HepG2 (cell line): ENCODE measurements around the gene CFAP100. TPM values are rescaled to one million over a fixed set of nuclear protein-coding genes. Genes with fewer than 3 reads are reported as not detected.

Source experiments
- BRCA1 ChIP-seq: sonication (generic); formaldehyde crosslinking; IDR thresholded peaks from 2 replicates; pipeline ENCODE4 v1.4.0; 2020; ENCODE audit warnings: missing genetic modification reagents
- CENPT ChIP-seq: sonication (generic); formaldehyde crosslinking; IDR thresholded peaks from 2 replicates; pipeline ENCODE4 v1.8.0; 2022; ENCODE audit warnings: low read depth, mild to moderate bottlenecking, moderate library complexity, missing genetic modification reagents
- DMAP1 ChIP-seq: IDR thresholded peaks from 2 replicates; pipeline ENCODE4 v1.6.1; 2016
- HIVEP1 ChIP-seq: sonication (generic); formaldehyde crosslinking; IDR thresholded peaks from 2 replicates; pipeline ENCODE4 v1.4.0; 2020; ENCODE audit warnings: mild to moderate bottlenecking, missing genetic modification reagents
- KAT7 ChIP-seq: IDR thresholded peaks from 2 replicates; pipeline ENCODE4 v1.6.1; 2018; ENCODE audit warnings: borderline replicate concordance, missing compliant biosample characterization
- KDM2A ChIP-seq: sonication (generic); formaldehyde crosslinking; IDR thresholded peaks from 2 replicates; pipeline ENCODE4 v1.4.0; 2020; ENCODE audit warnings: low read depth, missing genetic modification reagents, borderline replicate concordance
- KLF12 ChIP-seq: sonication (generic); formaldehyde crosslinking; IDR thresholded peaks from 2 replicates; pipeline ENCODE4 v1.4.0; 2020; ENCODE audit warnings: missing genetic modification reagents, borderline replicate concordance
- MLLT10 ChIP-seq: sonication (generic); formaldehyde crosslinking; IDR thresholded peaks from 2 replicates; pipeline ENCODE4 v1.4.0; 2020; ENCODE audit warnings: missing genetic modification reagents
- MYC ChIP-seq: sonication (generic); formaldehyde crosslinking; IDR thresholded peaks from 2 replicates; pipeline ENCODE4 v1.9.0; 2021; ENCODE audit warnings: missing genetic modification reagents, borderline replicate concordance
- PHF8 ChIP-seq: sonication (generic); formaldehyde crosslinking; IDR thresholded peaks from 2 replicates; pipeline ENCODE4 v1.5.0; 2020; ENCODE audit warnings: missing genetic modification reagents
- PRMT3 ChIP-seq: sonication (generic); formaldehyde crosslinking; IDR thresholded peaks from 2 replicates; pipeline ENCODE4 v1.8.1; 2022; ENCODE audit warnings: low read depth, mild to moderate bottlenecking, moderate library complexity, missing genetic modification reagents, borderline replicate concordance
- RBM39 ChIP-seq: fragments of 200-400 bp; formaldehyde crosslinking; IDR thresholded peaks from one replicate; pipeline ENCODE4 v1.6.1; 2018; ENCODE audit warnings: antibody characterized with exemption, mild to moderate bottlenecking, low read depth, low read length; ENCODE audit not compliant: poor library complexity, severe bottlenecking
- SAP130 ChIP-seq: IDR thresholded peaks from 2 replicates; pipeline ENCODE4 v1.6.1; 2016; ENCODE audit warnings: low read depth
- SIX1 ChIP-seq: sonication (generic); formaldehyde crosslinking; IDR thresholded peaks from 2 replicates; pipeline ENCODE4 v1.4.0; 2020; ENCODE audit warnings: missing genetic modification reagents, borderline replicate concordance
- WIZ ChIP-seq: sonication (generic); formaldehyde crosslinking; IDR thresholded peaks from 2 replicates; pipeline ENCODE4 v1.5.1; 2020; ENCODE audit warnings: mild to moderate bottlenecking, missing genetic modification reagents
- ZNF496 ChIP-seq: sonication (generic); formaldehyde crosslinking; IDR thresholded peaks from 2 replicates; pipeline ENCODE4 v1.8.1; 2023; ENCODE audit warnings: mild to moderate bottlenecking, moderate library complexity, missing genetic modification reagents; ENCODE audit not compliant: insufficient replicate concordance
- ZNF546 ChIP-seq: sonication (generic); formaldehyde crosslinking; conservative IDR thresholded peaks from 2 replicates; pipeline ENCODE4 v1.8.1; 2023; ENCODE audit warnings: mild to moderate bottlenecking, missing genetic modification reagents
- polyA plus RNA-seq, 8 experiments: library from polyadenylated mRNA; depleted of rRNA in 3 of 8; stranded (reverse) in 7 of 8; unstranded in 1 of 8; fragments of >200 nt; fragmentation: Illumina TruSeq in 4 of 8; extraction: Trizol in 4 of 8; gene quantifications; 2 replicates each; pipeline versions ENCODE4 v1.2.1 to v1.2.3, GENCODE V29; 2011 to 2016; ENCODE audit warnings: low read depth in 4 of 8, missing spikeins in 1 of 8, mixed read lengths in 1 of 8; ENCODE audit not compliant: insufficient read depth in 1 of 8
- total RNA-seq, 5 experiments: library from RNA; depleted of rRNA; stranded (reverse); fragments of >200 nt; fragmentation: Illumina TruSeq; extraction: Trizol; gene quantifications; 2 replicates each; pipeline ENCODE4 v1.2.3, GENCODE V29; 2016; ENCODE audit warnings: low read depth in 1 of 5
- TF ChIP-seq, protein P1 (sequence below): sonication (generic); formaldehyde crosslinking; IDR thresholded peaks from 2 replicates; pipeline ENCODE4 v1.8.0; 2022; ENCODE audit warnings: missing genetic modification reagents, mild to moderate bottlenecking, borderline replicate concordance
- TF ChIP-seq, protein P2 (sequence below): sonication (generic); formaldehyde crosslinking; IDR thresholded peaks from 2 replicates; pipeline ENCODE4 v1.5.0; 2020; ENCODE audit warnings: missing genetic modification reagents
- TF ChIP-seq, protein P3 (sequence below): sonication (generic); formaldehyde crosslinking; IDR thresholded peaks from 2 replicates; pipeline ENCODE4 v1.5.0; 2020; ENCODE audit warnings: mild to moderate bottlenecking, missing genetic modification reagents, borderline replicate concordance
- TF ChIP-seq, protein P4 (sequence below): IDR thresholded peaks from 2 replicates; pipeline ENCODE4 v1.6.1; 2016; ENCODE audit warnings: mild to moderate bottlenecking

CFAP100 gene
- total and polyA plus RNA-seq, 2 of the 13 experiments (the other 11 are each of a cell fraction or from before 2014, with no cell fraction given) = 0.32 TPM; not detected in 1

DNA sequence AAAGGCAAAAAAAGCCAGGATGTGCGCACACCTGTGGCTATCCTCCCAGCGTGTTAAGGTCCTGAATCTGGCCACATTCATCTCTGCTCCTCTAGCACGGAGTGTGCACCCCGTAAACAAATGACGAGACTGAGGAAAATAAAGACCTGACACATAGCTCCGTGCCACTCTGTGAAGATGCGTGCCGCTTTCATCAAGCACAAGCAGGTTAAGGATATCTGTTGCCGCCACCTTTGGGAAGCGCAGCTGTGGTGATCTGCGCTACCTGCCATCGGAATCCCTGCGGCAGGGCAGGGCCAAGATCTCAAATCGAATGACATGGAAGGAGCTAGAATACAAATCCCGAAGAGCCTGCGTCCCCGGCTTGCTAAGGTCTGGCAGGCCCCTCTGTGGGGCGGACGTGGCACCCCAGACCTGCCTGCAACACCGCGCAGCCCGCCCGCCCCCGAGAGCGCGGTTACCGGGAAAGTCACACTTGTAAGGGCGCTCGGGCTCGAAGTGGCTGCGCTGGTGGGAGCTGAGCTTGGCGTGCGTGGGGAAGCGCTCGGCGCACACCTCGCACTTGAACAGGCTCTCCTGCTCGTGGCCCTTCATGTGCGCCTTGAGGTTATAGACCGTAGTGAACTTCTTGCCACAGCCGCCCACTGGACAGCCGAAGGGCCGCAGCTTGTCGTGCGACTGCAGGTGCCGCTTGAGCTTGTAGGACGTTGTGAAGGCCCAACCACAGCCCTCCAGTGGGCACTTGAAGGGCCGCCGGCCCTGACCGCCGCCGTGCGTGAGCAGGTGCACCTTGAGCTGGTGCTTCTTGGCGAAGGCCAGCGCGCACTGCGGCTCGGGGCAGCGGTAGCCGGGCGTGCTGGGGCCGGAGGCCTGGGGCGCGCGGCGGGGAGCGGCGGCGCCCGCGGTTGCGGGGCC lies 80.0 kb downstream of the CFAP100 start (continued):
- peak; percentile 13; the same call in 1 of the 2 replicates for TF ChIP-seq DMAP1 (CRISPR knock-in tag)
- TF ChIP-seq, protein P1, sequence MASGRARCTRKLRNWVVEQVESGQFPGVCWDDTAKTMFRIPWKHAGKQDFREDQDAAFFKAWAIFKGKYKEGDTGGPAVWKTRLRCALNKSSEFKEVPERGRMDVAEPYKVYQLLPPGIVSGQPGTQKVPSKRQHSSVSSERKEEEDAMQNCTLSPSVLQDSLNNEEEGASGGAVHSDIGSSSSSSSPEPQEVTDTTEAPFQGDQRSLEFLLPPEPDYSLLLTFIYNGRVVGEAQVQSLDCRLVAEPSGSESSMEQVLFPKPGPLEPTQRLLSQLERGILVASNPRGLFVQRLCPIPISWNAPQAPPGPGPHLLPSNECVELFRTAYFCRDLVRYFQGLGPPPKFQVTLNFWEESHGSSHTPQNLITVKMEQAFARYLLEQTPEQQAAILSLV = 0 out of 2 replicates have a peak, but pooled peaks have one; percentile 34
- peak; percentile 41 for TF ChIP-seq RBM39
- 0 out of 2 replicates have a peak, but pooled peaks have one; percentile 17 for TF ChIP-seq WIZ
- TF ChIP-seq, protein P2, sequence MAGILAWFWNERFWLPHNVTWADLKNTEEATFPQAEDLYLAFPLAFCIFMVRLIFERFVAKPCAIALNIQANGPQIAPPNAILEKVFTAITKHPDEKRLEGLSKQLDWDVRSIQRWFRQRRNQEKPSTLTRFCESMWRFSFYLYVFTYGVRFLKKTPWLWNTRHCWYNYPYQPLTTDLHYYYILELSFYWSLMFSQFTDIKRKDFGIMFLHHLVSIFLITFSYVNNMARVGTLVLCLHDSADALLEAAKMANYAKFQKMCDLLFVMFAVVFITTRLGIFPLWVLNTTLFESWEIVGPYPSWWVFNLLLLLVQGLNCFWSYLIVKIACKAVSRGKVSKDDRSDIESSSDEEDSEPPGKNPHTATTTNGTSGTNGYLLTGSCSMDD (CRISPR knock-in tag) = no peak
- TF ChIP-seq CENPT = no peak
- 0 out of 2 replicates have a peak, but pooled peaks have one; percentile 39 for TF ChIP-seq ZNF546 (CRISPR knock-in tag)
- TF ChIP-seq KAT7 (CRISPR knock-in tag) = peak; percentile 72; the same call in 1 of the 2 replicates
- TF ChIP-seq KLF12 (CRISPR knock-in tag) = peak; percentile 70; the same call in 1 of the 2 replicates
- peak; percentile 55 for TF ChIP-seq KDM2A
- 0 out of 2 replicates have a peak, but pooled peaks have one; percentile 19 for TF ChIP-seq PRMT3 (CRISPR knock-in tag)
- TF ChIP-seq HIVEP1 = peak; percentile 29; the same call in 1 of the 2 replicates
- TF ChIP-seq ZNF496 (CRISPR knock-in tag) = no peak
- TF ChIP-seq MYC (CRISPR knock-in tag) = peak; percentile 9; the same call in 1 of the 2 replicates
- TF ChIP-seq PHF8 (CRISPR knock-in tag) = peak; percentile 51; the same call in 1 of the 2 replicates
- TF ChIP-seq SAP130 (CRISPR knock-in tag) = peak; percentile 65
- TF ChIP-seq BRCA1 (CRISPR knock-in tag) = 0 out of 2 replicates have a peak, but pooled peaks have one; percentile 15
- TF ChIP-seq, protein P3, sequence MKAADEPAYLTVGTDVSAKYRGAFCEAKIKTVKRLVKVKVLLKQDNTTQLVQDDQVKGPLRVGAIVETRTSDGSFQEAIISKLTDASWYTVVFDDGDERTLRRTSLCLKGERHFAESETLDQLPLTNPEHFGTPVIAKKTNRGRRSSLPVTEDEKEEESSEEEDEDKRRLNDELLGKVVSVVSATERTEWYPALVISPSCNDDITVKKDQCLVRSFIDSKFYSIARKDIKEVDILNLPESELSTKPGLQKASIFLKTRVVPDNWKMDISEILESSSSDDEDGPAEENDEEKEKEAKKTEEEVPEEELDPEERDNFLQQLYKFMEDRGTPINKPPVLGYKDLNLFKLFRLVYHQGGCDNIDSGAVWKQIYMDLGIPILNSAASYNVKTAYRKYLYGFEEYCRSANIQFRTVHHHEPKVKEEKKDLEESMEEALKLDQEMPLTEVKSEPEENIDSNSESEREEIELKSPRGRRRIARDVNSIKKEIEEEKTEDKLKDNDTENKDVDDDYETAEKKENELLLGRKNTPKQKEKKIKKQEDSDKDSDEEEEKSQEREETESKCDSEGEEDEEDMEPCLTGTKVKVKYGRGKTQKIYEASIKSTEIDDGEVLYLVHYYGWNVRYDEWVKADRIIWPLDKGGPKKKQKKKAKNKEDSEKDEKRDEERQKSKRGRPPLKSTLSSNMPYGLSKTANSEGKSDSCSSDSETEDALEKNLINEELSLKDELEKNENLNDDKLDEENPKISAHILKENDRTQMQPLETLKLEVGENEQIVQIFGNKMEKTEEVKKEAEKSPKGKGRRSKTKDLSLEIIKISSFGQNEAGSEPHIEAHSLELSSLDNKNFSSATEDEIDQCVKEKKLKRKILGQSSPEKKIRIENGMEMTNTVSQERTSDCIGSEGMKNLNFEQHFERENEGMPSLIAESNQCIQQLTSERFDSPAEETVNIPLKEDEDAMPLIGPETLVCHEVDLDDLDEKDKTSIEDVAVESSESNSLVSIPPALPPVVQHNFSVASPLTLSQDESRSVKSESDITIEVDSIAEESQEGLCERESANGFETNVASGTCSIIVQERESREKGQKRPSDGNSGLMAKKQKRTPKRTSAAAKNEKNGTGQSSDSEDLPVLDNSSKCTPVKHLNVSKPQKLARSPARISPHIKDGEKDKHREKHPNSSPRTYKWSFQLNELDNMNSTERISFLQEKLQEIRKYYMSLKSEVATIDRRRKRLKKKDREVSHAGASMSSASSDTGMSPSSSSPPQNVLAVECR = 0 out of 2 replicates have a peak, but pooled peaks have one; percentile 31
- TF ChIP-seq, protein P4, sequence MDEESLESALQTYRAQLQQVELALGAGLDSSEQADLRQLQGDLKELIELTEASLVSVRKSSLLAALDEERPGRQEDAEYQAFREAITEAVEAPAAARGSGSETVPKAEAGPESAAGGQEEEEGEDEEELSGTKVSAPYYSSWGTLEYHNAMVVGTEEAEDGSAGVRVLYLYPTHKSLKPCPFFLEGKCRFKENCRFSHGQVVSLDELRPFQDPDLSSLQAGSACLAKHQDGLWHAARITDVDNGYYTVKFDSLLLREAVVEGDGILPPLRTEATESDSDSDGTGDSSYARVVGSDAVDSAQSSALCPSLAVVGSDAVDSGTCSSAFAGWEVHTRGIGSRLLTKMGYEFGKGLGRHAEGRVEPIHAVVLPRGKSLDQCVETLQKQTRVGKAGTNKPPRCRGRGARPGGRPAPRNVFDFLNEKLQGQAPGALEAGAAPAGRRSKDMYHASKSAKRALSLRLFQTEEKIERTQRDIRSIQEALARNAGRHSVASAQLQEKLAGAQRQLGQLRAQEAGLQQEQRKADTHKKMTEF (CRISPR knock-in tag) = 0 out of 2 replicates have a peak, but pooled peaks have one; percentile 18
- TF ChIP-seq MLLT10 (CRISPR knock-in tag) = no peak
- TF ChIP-seq SIX1 (CRISPR knock-in tag) = no peak
